SH-SY5Y (cell line): ENCODE data around the gene DNAH17.
A peak's percentile ranks its signal among the peaks of the same experiment; 100 is the strongest.

ENCODE experiments used
- GATA2 ChIP-seq: IDR thresholded peaks from 2 replicates; pipeline ENCODE4 v1.6.1; 2011; ENCODE audit warnings: mild to moderate bottlenecking, low read depth, low read length
- GATA3 ChIP-seq: IDR thresholded peaks from 2 replicates; pipeline ENCODE4 v1.6.1; 2011; ENCODE audit warnings: low read depth, mild to moderate bottlenecking, low read length, moderate library complexity

DNAH17 gene

GRCh38 chr17:78572239-78573205, 4.7 kb downstream of the DNAH17 start:
- TF ChIP-seq GATA2 (no peak), GATA3 (no peak)

DNA sequence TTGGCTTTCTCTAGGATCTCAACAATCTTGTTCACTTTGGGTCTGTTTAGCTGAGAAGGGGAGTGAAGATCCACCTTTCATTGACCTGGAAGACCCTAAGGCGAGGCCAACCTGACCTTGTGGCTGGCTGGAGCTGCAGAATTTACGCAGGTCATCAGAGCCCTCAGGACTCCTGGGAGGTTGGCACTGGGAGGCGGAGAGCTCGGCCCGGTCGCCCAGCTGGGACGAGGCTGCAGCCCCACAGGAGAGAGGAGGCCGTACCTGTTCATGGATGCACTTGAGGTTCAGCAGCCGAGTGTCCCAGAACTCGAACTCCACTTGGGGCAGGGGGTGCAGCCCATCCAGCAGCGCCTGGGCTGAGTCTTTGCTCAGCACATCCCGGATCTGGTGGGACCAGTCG, 5.9 kb downstream of the DNAH17 start:
- TF ChIP-seq GATA2 (no peak), GATA3 (no peak)

DNA sequence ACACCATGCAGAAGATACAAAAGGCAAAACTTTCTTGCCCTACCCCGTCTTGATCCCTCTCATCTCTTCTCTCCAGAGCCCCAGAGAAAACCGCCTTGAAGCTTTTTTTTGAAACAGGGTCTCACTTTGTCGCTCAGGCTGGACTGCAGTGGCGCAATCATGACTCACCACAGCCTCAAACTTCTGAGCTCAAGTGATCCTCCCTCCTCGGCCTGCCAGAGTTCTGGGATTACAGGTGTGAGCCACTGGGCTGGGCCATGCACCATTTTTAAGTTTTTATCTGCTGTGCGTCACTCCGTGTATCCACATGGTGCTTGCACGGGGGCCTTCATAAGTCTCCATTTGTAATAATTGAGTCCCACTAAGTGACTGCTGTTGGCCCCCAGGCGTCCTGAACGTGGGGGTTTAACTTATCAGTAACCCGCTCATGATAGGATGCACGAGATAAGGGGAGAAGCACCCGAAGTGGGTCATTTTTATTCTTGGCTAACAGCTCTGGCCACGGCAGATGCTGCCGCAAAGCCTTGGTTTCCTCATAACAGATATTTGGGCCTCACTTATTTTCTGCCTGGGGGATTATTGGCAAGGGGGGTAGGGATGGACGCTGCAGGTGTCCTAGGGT, 8.6 kb downstream of the DNAH17 start:
- peak; percentile 94 for TF ChIP-seq GATA2
- no peak for TF ChIP-seq GATA3

GRCh38 chr17:78567991-78568390, 9.2 kb downstream of the DNAH17 start:
- no peak for TF ChIP-seq GATA2
- no peak for TF ChIP-seq GATA3

DNA sequence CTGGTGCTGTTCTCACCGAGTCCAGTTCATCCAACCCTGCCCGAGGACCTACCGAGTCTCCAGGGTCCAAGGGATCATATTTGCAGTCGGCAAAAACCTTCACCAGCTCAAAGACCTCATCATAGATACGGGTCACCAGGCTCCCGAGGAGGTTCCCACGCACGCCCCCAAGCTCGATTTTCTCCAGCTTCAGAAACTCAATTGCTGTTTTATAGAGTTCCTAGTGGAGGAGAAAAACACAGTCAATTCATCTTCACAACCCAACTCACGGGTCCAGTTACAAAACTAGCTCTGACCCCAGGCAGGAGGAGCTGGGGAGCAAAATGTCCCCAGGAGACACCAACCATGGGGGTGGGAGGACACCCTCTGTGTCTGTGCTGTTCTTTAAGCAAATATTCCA, 10.2 kb downstream of the DNAH17 start:
- TF ChIP-seq GATA3, result no peak
- TF ChIP-seq GATA2, result no peak

DNA sequence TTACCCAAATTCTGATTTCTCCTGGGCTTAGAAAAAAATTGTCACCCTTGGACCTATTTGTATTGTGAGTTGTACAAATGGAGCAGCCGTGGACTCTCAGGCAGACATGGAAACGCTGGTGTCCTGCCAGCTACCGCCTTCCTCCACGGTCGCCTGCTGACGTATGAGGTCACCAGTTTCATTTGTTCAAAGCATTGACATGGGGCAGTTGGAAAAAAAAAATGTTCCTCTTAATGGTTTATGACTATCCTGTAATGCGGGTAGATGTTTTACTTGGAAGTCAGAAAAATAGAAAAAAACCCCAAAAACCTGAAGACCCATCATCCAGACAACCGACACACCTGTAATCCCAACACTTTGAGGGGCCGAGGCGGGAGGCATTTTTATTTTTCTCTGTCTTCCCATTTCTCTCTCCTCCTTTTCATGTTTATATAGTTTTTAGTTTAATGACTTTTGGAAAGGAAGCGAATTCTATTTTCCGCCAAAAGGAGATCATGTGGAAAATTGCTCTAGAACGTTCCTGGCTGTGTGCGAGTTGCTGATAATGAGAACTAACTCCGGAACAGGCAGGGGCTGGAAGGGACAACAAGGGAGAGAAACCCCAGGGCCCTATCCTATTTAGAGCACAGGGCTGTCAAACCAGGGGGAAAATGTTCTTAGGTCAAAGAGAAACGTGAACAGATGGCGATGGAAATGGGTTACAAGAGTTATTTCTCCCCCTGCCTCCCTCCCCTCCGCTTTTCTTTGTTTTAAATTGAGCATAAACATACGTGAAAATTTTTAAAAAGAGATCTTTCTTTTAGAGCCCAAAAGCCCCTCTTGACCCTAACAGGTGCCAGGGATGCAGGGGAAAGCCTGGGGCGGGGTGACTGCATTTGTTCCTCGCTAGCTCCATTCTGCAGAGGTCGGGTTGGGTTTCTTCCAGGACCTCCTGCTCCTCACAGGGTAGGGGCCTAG, 13.7 kb downstream of the DNAH17 start:
- TF ChIP-seq GATA2, result no peak
- no peak for TF ChIP-seq GATA3

- no peak for TF ChIP-seq GATA3
- no peak for TF ChIP-seq GATA2
Measured at GRCh38 chr17:78562734-78563133, 14.5 kb downstream of the DNAH17 start.

DNA sequence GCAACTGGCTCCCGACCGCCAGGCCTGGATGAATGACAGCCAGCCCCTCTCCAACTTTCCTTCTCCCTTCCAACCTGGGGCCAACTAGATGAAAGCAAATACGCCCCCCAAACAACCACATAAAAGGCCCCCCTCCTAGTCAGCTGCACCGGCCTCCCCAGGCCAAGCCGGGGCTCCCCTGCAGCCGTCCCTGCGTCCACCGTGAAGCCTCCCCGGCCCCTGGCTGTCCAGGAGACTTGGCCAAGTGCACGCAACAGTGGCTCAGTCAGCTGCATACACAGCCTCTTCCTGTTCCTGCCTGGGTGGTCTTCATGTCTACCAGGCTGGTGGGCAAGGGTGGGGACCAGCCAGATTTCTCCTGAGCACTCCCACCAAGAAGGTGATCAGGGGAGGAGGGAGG, 16.0 kb downstream of the DNAH17 start:
- TF ChIP-seq GATA3 (no peak), GATA2 (no peak)

DNA sequence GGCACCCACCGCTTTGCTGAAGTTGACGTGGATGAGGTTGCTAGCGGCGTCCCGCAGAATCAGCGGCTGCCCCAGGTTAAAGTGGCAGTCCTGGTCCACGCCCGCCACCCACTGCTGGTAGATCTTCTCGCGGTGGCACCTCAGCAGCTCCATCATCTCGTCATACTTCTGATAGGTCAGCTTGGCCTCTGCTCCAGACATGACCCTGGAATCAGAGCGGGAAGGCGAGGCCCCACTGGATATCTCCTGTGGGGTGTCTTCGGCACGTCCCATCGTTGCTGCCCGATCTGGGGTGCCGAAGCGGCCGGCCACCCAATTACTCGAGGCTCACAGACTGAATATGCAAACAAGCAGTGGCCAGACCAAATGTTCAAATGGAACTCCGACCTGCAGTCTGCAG, 16.5 kb downstream of the DNAH17 start:
- no peak for TF ChIP-seq GATA3
- TF ChIP-seq GATA2, result no peak

DNA sequence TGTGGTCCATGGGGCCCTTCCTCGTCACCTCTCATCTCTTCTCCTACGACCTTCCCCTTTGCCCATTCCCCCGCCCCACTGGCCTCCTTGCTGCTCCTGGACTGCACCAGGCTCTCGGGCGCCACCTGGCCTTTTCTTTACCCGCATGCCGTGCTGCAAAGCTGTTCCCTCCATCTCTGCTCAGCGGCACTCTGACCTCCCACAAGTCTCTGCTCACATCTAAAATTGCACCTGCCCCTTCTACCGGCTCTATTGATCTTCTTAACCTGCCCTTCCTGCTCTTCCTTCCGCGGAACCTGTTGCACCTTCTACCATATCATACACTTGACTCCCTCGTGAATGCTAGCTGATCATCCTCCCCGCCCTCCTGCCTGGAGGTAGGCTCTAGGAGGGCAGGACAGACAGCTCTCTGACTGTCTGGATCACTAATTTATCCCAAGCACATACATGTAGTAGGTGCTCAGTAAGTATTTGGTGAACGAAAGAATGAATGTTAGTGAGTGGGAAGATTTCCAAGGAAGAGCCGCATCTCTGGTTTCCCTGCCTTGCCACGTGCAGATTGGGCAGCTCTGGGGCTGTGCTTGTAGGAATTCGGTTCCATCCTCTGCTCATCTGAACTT, 17.3 kb downstream of the DNAH17 start:
- no peak for TF ChIP-seq GATA3
- TF ChIP-seq GATA2, result no peak

DNA sequence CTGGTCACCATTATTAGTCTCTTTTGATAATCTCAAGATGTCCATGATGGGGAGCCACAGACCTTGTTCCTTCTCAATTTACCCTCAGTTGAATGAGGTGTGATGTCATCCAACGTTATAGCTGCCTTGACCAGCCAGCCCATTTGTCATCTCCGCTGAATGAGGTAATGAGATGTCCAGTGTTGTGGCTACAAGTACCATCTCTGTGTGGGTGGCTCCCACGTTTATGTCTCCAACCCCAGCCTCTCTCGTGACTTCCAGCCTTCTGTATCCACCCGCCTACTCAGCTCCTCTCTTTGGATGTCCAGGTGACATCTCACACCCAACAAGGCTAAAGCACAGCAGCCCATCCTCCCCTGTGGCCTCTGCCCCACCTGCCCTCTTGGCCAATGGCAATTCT, 18.2 kb downstream of the DNAH17 start:
- TF ChIP-seq GATA2, result no peak
- TF ChIP-seq GATA3, result no peak

DNA sequence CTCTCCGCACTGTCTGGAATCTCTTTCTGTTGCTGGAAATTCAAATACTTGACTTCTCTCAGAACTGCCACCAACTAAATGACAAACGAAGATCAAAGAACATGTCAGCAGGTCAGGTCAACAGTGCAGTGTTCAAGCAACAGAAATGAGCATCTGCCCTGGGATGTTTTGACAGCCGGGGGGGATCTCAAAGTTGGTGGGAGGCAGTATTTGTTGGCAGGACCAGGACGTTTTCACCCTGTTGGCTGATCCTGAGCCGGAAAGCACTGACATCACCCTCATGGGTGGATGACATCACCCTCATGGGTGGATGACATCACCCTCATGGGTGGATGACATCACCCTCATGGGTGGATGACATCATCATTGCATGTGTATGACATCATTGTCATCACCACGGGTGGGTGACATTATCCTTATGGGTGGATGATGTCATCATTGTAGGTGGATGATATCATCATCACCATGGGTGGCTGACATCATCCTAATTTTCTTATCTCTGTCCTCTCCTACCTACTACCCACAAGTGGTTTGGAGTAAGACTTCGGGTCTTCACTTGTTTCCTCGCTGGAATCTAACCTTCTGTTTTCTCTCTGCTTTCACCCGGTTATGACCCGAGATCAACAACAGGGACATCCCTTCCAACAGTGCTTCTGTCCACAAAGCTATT, 18.9 kb downstream of the DNAH17 start:
- TF ChIP-seq GATA3 (no peak), GATA2 (no peak)

DNA sequence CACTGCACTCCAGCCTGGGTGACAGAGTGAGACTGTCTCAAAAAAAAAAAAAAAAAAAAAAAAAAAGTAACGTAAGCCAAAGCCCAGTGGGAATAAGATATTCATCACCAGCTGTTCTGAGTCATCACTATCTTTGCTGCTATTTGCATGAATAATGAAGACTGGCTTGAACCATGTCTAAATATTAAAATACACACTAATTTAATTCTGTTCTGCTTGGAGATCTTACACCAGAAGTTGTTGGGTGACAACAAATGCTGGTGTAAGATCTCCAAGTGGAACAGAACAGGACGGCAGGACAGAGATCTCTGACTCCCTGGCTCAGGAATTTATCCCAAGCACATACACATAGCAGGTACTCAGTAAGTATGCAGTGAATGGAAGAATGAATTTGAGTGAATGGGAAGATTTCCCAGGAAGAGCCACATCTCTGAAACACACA, 19.6 kb downstream of the DNAH17 start:
- no peak for TF ChIP-seq GATA3
- peak; percentile 27; the same call in 1 of the 2 replicates for TF ChIP-seq GATA2
